WERI-Rb-1 (cell line): ENCODE measurements around the gene PLXNA4.

Source experiments
- DNase-seq: peaks from one replicate; pipeline ENCODE4 v3.0.0-alpha.2; 2020
- H3K27ac ChIP-seq: fragments of 250-450 bp; sonication (Bioruptor Pico); 2 replicates; pipeline ENCODE4 v1.5.1; 2020; ENCODE audit warnings: mild to moderate bottlenecking, moderate library complexity
- H3K27me3 ChIP-seq: fragments of 250-450 bp; sonication (Bioruptor Pico); 2 replicates; pipeline ENCODE4 v1.5.1; 2021; ENCODE audit warnings: mild to moderate bottlenecking, low read depth, moderate library complexity; ENCODE audit not compliant: insufficient read depth, severe bottlenecking
- H3K36me3 ChIP-seq: fragments of 250-450 bp; sonication (Bioruptor Pico); 2 replicates; pipeline ENCODE4 v1.5.1; 2020; ENCODE audit warnings: mild to moderate bottlenecking, moderate library complexity
- H3K4me3 ChIP-seq: 2 replicates; pipeline ENCODE4 v1.5.1; 2011; ENCODE audit warnings: low read depth, mild to moderate bottlenecking, control low read depth, low read length
- H3K9me3 ChIP-seq: fragments of 250-450 bp; sonication (Bioruptor Pico); 2 replicates; pipeline ENCODE4 v1.5.1; 2021; ENCODE audit warnings: mild to moderate bottlenecking, moderate library complexity; ENCODE audit not compliant: severe bottlenecking
- CTCF ChIP-seq: IDR thresholded peaks from 2 replicates; pipeline ENCODE4 v1.5.1; 2011; ENCODE audit warnings: low read depth, mild to moderate bottlenecking, control low read depth, inconsistent platforms, low read length

Gene PLXNA4

GRCh38 chr7:132398253-132398925 is 177.9 kb downstream of the PLXNA4 start:
- no peaks in the 10 kb centered on the region for H3K9me3 ChIP-seq
- H3K36me3 ChIP-seq: no peaks in the 10 kb centered on the region
- H3K27ac ChIP-seq: peak overlapping the region; percentile 28; the same call in 1 of the 2 replicates
- no peak for TF ChIP-seq CTCF
- H3K4me3 ChIP-seq: no peak overlapping the region
- no peaks in the 10 kb centered on the region for H3K27me3 ChIP-seq
- DNase-seq: peak; percentile 82

- Histone ChIP-seq H3K27me3 (no peaks in the 10 kb centered on the region), H3K4me3 (no peak overlapping the region), H3K36me3 (no peaks in the 10 kb centered on the region), H3K27ac (no peak overlapping the region), H3K9me3 (no peaks in the 10 kb centered on the region)
- no peak for DNase-seq
- no peak for TF ChIP-seq CTCF
These were observed 179.2 kb downstream of the PLXNA4 start for GRCh38 chr7:132397070-132397469.

GRCh38 chr7:132395361-132395760 is 180.9 kb downstream of the PLXNA4 start:
- DNase-seq: no peak
- H3K9me3 ChIP-seq: no peaks in the 10 kb centered on the region
- H3K36me3 ChIP-seq: no peaks in the 10 kb centered on the region
- H3K4me3 ChIP-seq: no peak overlapping the region
- H3K27me3 ChIP-seq: no peaks in the 10 kb centered on the region
- TF ChIP-seq CTCF: no peak
- H3K27ac ChIP-seq: no peak overlapping the region

- Histone ChIP-seq H3K27me3 (no peaks in the 10 kb centered on the region), H3K9me3 (peaks cover 3% of the 10 kb centered on the region), H3K27ac (no peak overlapping the region), H3K4me3 (no peak overlapping the region), H3K36me3 (no peaks in the 10 kb centered on the region)
- TF ChIP-seq CTCF: peak; percentile 71
- DNase-seq: peak; percentile 20
These were observed 181.7 kb downstream of the PLXNA4 start for GRCh38 chr7:132394283-132395198.

GRCh38 chr7:132393789-132394261 is 182.4 kb downstream of the PLXNA4 start:
- Histone ChIP-seq H3K36me3 (no peaks in the 10 kb centered on the region), H3K27ac (no peak overlapping the region), H3K27me3 (no peaks in the 10 kb centered on the region), H3K9me3 (peaks cover 3% of the 10 kb centered on the region), H3K4me3 (no peak overlapping the region)
- TF ChIP-seq CTCF: no peak
- DNase-seq: no peak
